Esophagus squamous epithelium (tissue), 4 donors: ENCODE results near the gene HNRNPU.

Experiments
- POLR2A ChIP-seq, 4 donors: fragments of 450-650 bp; IDR thresholded peaks; one replicate each; pipeline ENCODE4 v1.6.1; 2017; ENCODE audit warnings: antibody characterized with exemption in 4 of 4, mild to moderate bottlenecking in 4 of 4, moderate library complexity in 3 of 4
- TF ChIP-seq, protein P1 (sequence below), 6 experiments: fragments of 450-650 bp in 4 of 6; fragments of 200-600 bp in 2 of 6; sonication (generic) in 2 of 6; IDR thresholded peaks; one replicate each; pipeline ENCODE4 v1.5.1; 2016 to 2019; ENCODE audit warnings: antibody characterized with exemption in 6 of 6, mild to moderate bottlenecking in 4 of 6, moderate library complexity in 4 of 6

DNA sequence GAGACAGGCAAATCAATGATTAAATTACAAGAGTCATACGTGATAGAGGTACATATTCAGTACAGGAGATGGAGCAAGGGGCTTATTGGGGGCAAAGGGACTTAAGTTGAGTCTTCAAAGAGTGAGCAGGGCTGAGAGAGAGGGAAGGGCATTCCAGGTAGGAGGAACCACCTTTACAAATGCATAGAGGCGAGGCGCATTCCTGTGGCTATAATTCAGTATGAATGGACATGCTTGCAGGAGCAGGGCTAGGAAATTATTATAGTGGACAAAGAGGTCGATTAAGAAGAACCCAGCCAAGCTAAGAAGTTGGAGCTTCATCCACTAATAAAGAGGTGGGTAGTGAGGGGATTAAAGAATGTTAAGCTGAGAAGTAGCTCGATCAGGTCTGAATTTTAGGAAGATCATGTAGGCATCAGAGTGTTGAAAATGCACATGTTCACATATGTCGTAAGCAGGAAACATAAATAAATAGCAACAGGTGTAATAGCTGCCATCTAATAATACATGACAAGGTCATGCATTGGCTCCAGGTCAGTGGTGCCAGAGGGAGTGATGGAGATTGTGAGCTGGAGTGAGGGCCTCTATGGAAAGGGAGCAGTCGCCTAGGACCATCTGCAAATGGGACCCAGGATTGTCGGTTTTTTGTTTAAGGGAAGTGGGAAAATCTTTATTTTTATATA, 12.0 kb upstream of the HNRNPU start:
- TF ChIP-seq, protein P1, sequence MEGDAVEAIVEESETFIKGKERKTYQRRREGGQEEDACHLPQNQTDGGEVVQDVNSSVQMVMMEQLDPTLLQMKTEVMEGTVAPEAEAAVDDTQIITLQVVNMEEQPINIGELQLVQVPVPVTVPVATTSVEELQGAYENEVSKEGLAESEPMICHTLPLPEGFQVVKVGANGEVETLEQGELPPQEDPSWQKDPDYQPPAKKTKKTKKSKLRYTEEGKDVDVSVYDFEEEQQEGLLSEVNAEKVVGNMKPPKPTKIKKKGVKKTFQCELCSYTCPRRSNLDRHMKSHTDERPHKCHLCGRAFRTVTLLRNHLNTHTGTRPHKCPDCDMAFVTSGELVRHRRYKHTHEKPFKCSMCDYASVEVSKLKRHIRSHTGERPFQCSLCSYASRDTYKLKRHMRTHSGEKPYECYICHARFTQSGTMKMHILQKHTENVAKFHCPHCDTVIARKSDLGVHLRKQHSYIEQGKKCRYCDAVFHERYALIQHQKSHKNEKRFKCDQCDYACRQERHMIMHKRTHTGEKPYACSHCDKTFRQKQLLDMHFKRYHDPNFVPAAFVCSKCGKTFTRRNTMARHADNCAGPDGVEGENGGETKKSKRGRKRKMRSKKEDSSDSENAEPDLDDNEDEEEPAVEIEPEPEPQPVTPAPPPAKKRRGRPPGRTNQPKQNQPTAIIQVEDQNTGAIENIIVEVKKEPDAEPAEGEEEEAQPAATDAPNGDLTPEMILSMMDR (IDR thresholded peaks at IDR 0.05): no peak
- no peak for TF ChIP-seq POLR2A (IDR thresholded peaks at IDR 0.05)
